ENCODE results near the gene ZNF532. TPM values are rescaled to one million over a fixed set of nuclear protein-coding genes. Genes with fewer than 3 reads are reported as not detected.

ZNF532 gene
- total RNA-seq, 1 experiment from 2014 or later = 21.1 TPM

DNA sequence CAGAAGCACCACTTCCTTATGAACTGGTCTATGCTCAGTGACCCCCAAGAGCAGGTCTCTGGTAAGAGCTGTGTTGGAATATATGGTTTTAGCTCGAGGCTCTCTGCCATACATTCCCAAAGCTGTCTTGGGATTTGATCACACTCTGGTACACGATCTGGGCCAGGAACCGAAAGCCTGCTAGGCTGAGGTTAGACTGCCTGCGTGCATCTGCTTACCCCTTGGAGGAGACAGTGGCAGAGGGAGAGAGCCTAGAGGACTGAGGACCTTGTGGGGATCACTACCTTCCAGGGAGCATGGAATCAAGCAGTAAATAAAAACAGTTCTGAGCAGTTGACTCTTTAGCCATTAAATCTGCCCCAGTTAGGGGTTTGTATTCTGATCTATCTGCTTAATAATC, 63.7 kb downstream of the ZNF532 start:
- Histone ChIP-seq H3K9me3 (ENCODE audit: insufficient read depth, low read depth) (no peaks in the 10 kb centered on the region), H3K4me1 (replicated peaks; ENCODE audit: insufficient read depth) (no peaks in the 10 kb centered on the region), H3F3A (ENCODE audit: insufficient read depth, low read depth) (no peaks in the 10 kb centered on the region), H3K36me3 (ENCODE audit: low read depth) (no peaks in the 10 kb centered on the region), H4K20me1 (ENCODE audit: insufficient read depth) (no peaks in the 10 kb centered on the region), H3K4me2 (no peak overlapping the region), H3K4me3 (no peak overlapping the region), H3K27ac (no peak overlapping the region), H3K27me3 (ENCODE audit: insufficient read depth, low read depth) (no peaks in the 10 kb centered on the region), H3K79me2 (ENCODE audit: low read depth) (no peaks in the 10 kb centered on the region), H2AFZ (no peak overlapping the region), H3K9me2 (ENCODE audit: insufficient read depth) (0 out of 2 replicates have a peak, but pooled peaks cover 3% of the 10 kb centered on the region)
- no TSS peak for BruUV-seq (replicated peaks)
- POLR2A ChIA-PET (ENCODE audit: unreplicated experiment) = no interaction called here
- intact Hi-C loops (cut with micrococcal nuclease; ENCODE audit: unreplicated experiment) = no loop called here
- CTCF ChIA-PET = no interaction called here
- no peak for TF ChIP-seq EZH2 (IDR thresholded peaks at IDR 0.05; ENCODE audit: low read depth)
- TF ChIP-seq, protein P1, sequence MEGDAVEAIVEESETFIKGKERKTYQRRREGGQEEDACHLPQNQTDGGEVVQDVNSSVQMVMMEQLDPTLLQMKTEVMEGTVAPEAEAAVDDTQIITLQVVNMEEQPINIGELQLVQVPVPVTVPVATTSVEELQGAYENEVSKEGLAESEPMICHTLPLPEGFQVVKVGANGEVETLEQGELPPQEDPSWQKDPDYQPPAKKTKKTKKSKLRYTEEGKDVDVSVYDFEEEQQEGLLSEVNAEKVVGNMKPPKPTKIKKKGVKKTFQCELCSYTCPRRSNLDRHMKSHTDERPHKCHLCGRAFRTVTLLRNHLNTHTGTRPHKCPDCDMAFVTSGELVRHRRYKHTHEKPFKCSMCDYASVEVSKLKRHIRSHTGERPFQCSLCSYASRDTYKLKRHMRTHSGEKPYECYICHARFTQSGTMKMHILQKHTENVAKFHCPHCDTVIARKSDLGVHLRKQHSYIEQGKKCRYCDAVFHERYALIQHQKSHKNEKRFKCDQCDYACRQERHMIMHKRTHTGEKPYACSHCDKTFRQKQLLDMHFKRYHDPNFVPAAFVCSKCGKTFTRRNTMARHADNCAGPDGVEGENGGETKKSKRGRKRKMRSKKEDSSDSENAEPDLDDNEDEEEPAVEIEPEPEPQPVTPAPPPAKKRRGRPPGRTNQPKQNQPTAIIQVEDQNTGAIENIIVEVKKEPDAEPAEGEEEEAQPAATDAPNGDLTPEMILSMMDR (conservative IDR thresholded peaks at IDR 0.05) = no peak
- no peak for DNase-seq

DNA sequence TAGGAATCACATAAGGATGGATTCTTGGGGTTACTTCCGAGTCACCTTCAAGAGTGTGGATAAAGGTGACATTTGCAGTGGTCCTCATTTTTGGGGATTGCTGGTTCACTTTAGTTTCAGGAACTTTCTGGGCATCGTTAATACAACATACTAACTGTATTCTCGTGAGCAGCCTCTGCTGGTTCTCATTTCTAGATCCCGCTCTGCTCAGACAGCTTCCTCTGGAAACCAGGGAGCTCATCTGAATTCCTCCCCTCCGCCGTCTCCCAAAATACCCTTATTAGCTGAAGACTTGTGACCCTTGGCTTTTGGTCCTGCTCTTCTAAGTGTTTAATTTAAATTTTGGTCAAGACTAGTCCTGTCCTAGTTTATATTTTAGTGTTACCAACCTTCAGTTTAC, 64.5 kb downstream of the ZNF532 start:
- no peaks in the 10 kb centered on the region for H3K9me3 ChIP-seq (ENCODE audit: insufficient read depth, low read depth)
- no peaks in the 10 kb centered on the region for H3K4me1 ChIP-seq (replicated peaks; ENCODE audit: insufficient read depth)
- TF ChIP-seq, protein P1 (conservative IDR thresholded peaks at IDR 0.05) = no peak
- TF ChIP-seq EZH2 (IDR thresholded peaks at IDR 0.05; ENCODE audit: low read depth) = no peak
- H3K79me2 ChIP-seq (ENCODE audit: low read depth) = no peaks in the 10 kb centered on the region
- no peak overlapping the region for H2AFZ ChIP-seq
- no peak overlapping the region for H3K4me2 ChIP-seq
- DNase-seq = no peak
- no TSS peak for BruUV-seq (replicated peaks)
- ChIA-PET CTCF (no interaction called here), POLR2A (ENCODE audit: unreplicated experiment) (no interaction called here)
- 0 out of 2 replicates have a peak, but pooled peaks cover 3% of the 10 kb centered on the region for H3K9me2 ChIP-seq (ENCODE audit: insufficient read depth)
- H3K36me3 ChIP-seq (ENCODE audit: low read depth) = no peaks in the 10 kb centered on the region
- intact Hi-C loops (cut with micrococcal nuclease; ENCODE audit: unreplicated experiment) = no loop called here
- no peaks in the 10 kb centered on the region for H3F3A ChIP-seq (ENCODE audit: insufficient read depth, low read depth)
- H3K4me3 ChIP-seq = no peak overlapping the region
- H3K27me3 ChIP-seq (ENCODE audit: insufficient read depth, low read depth) = no peaks in the 10 kb centered on the region
- H3K27ac ChIP-seq = no peak overlapping the region
- H4K20me1 ChIP-seq (ENCODE audit: insufficient read depth) = no peaks in the 10 kb centered on the region

DNA sequence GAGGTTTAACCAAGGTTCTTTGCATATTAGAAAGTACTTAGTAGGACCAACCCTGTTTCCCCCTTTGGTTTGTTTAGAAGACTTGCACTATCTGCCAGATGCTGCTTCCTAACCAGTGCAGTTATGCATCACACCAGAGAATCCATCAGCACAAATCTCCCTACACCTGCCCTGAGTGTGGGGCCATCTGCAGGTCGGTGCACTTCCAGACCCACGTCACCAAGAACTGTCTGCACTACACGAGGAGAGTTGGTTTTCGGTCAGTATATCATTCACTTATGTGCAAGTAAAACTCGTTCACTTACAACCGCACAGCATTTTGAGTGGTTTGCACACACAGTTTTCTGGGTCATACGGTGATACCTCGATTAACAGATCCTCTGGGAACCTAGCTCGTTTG, 69.7 kb downstream of the ZNF532 start:
- H3K79me2 ChIP-seq (ENCODE audit: low read depth) = no peaks in the 10 kb centered on the region

More for the DNA sequence above, 69.7 kb downstream of the ZNF532 start:
- no peak overlapping the region for H2AFZ ChIP-seq
- H3K4me1 ChIP-seq (replicated peaks; ENCODE audit: insufficient read depth) = no peaks in the 10 kb centered on the region
- no peaks in the 10 kb centered on the region for H3K9me3 ChIP-seq (ENCODE audit: insufficient read depth, low read depth)
- no peaks in the 10 kb centered on the region for H3K27me3 ChIP-seq (ENCODE audit: insufficient read depth, low read depth)
- no peaks in the 10 kb centered on the region for H3K9me2 ChIP-seq (ENCODE audit: insufficient read depth)
- H3F3A ChIP-seq (ENCODE audit: insufficient read depth, low read depth) = no peaks in the 10 kb centered on the region
- intact Hi-C loops (cut with micrococcal nuclease; ENCODE audit: unreplicated experiment) = no loop called here
- H4K20me1 ChIP-seq (ENCODE audit: insufficient read depth) = no peaks in the 10 kb centered on the region
- DNase-seq = no peak
- ChIA-PET POLR2A (ENCODE audit: unreplicated experiment) (no interaction called here), CTCF (no interaction called here)
- H3K36me3 ChIP-seq (ENCODE audit: low read depth) = 0 out of 2 replicates have a peak, but pooled peaks cover 1% of the 10 kb centered on the region
- H3K27ac ChIP-seq = no peak overlapping the region
- no peak overlapping the region for H3K4me3 ChIP-seq
- no TSS peak for BruUV-seq (replicated peaks)
- TF ChIP-seq, protein P1 (conservative IDR thresholded peaks at IDR 0.05) = no peak
- no peak for TF ChIP-seq EZH2 (IDR thresholded peaks at IDR 0.05; ENCODE audit: low read depth)
- no peak overlapping the region for H3K4me2 ChIP-seq
